Motor neuron (in vitro differentiated cells): ENCODE results near the gene ST6GALNAC1. TPM values are rescaled to one million over a fixed set of nuclear protein-coding genes. Genes with fewer than 3 reads are reported as not detected.

Experiments used
- ATAC-seq, 8 experiments: fragments of 200-7000 bp; cut with Tn5 transposase; replicated peaks in 6 of 8; 2 replicates each; pipeline ENCODE4 v1.8.0; 2021; ENCODE audit warnings: mild to moderate bottlenecking in 8 of 8, moderate library complexity in 8 of 8
- H3K27ac ChIP-seq, 2 donors: fragments of 250-450 bp; sonication (Bioruptor Pico); 2 replicates each; pipeline ENCODE4 v1.9.0; 2021; ENCODE audit warnings: antibody characterized with exemption in 2 of 2, mild to moderate bottlenecking in 2 of 2, moderate library complexity in 1 of 2
- H3K4me1 ChIP-seq, 2 donors: fragments of 250-450 bp; sonication (Bioruptor Pico); replicated peaks in 1 of 2; 2 replicates each; pipeline ENCODE4 v1.6.1; 2021; ENCODE audit warnings: antibody characterized with exemption in 2 of 2, mild to moderate bottlenecking in 2 of 2, moderate library complexity in 1 of 2
- H3K4me3 ChIP-seq, 5 donors: fragments of 250-450 bp; sonication (Bioruptor Pico); 2 replicates each; pipeline ENCODE4 v1.9.0; 2021; ENCODE audit warnings: antibody characterized with exemption in 5 of 5, mild to moderate bottlenecking in 5 of 5, moderate library complexity in 4 of 5
- WGBS, 10 experiments: fragments of 450-650 bp; shearing (Covaris generic); methylation state at CpG; one replicate each; pipeline ENCODE4 v1.0.0; 2022; 5-methylcytosine and 5-hydroxymethylcytosine counted together
- in situ Hi-C, 9 experiments: fragments of 400-800 bp; cut with MboI; loops; one replicate each; pipeline ENCODE4 v1.15.0; 2021; ENCODE audit warnings: low sequenced_read_pairs in 9 of 9, low pct_unique_long_range_greater_than_20kb in 2 of 9; ENCODE audit not compliant: unreplicated experiment in 9 of 9
- total RNA-seq, 8 experiments: library from RNA; unstranded; fragments of 300-600 nt; gene quantifications; 2 replicates each; pipeline versions ENCODE4 v1.2.3 to v1.2.4, GENCODE V29; 2022

ST6GALNAC1 gene
- total RNA-seq, 8 experiments from 2014 or later, result 0.13 to 1.00 (median 0.38) TPM; not detected in 5

DNA sequence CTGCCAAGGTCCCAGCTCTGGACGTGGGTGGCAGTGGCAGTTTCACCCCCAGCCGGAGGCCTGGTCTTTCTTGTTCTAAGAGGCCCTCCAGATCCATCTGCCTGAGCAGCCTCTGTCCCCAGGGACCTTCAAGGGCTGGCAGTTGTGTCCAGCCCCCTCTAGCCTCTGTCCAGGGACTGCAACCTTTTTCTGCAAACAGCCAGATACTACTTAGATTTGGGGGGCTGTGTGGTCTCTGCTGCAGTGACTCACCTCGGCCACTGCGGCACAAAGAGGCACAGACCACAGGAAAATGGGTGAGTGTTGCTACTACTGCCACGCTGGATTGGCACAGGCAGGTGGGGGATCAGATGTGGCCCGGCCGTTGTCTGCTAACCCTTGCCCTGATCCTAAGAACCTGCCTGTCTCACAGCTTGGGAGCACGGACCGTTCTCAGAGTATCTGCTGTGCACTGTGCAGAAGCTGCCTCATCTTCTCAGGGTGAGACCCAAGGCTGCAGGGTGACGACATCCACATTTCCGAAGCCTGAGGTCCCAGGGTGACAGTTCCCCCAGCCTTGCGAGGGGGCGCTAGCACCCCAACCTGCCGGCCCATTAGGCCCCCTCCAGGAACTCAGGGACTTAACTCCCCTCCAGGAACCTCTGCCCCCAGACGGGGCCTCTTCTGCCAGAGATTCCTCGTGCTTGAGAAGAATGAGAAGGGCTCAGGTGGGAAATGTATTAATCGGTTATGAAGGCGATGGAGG is 39.6 kb upstream of the ST6GALNAC1 start:
- H3K27ac ChIP-seq, result peak overlapping the region in 1 of 2 donors; percentile 22
- in situ Hi-C loops, result no loop called here
- ATAC-seq, result peak in 5 of 8 experiments; percentile 3 to 61 (median 39)
- no peak overlapping the region for H3K4me3 ChIP-seq
- 0 to 100% (median 60%) methylated on average over 1 to 10 of the region's 18 CpGs; no CpG with 5 or more reads in 3 of the 10 experiments for WGBS, 10 experiments
- H3K4me1 ChIP-seq, result peaks cover 33 to 46% of the 10 kb centered on the region in 2 donors

DNA sequence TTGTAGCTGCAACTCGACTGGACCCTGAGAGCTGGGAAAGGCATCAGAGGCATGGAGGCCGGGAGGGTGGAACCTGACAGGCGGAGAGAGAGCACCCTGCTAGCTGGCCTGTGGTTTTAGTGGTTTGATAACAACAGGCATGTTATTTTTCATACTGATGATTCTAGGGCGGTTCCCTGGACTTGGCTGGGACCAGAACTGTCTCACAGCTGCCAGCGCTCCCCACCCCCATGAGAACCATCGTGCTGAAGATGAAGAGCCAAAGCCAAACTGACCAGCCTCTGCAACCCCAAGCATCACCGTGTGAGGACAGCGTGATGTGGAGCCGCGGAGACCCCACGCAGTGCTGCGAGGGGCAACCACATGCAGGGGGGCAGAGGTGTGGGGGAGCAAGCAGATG is 38.7 kb upstream of the ST6GALNAC1 start:
- peaks cover 33 to 42% of the 10 kb centered on the region in 2 donors for H3K4me1 ChIP-seq
- peak in 2 of 8 experiments; percentile 47 to 78 for ATAC-seq
- H3K4me3 ChIP-seq, result no peak overlapping the region
- in situ Hi-C loops, result no loop called here
- WGBS, 10 experiments, result 0 to 94% (median 82%) methylated on average over 1 to 7 of the region's 12 CpGs; no CpG with 5 or more reads in 3 of the 10 experiments
- no peak overlapping the region for H3K27ac ChIP-seq

- H3K4me1 ChIP-seq, result peaks cover 26 to 34% of the 10 kb centered on the region in 2 donors
- in situ Hi-C loops, result no loop called here
- H3K27ac ChIP-seq, result no peak overlapping the region
- WGBS, 10 experiments, result 26 to 100% (median 55%) methylated on average over 1 to 8 of the region's 16 CpGs; no CpG with 5 or more reads in 3 of the 10 experiments
- H3K4me3 ChIP-seq, result no peak overlapping the region
- ATAC-seq, result peak; percentile 66 to 96 (median 85)
Observed at GRCh38 chr17:76681222-76682137, 37.9 kb upstream of the ST6GALNAC1 start.

DNA sequence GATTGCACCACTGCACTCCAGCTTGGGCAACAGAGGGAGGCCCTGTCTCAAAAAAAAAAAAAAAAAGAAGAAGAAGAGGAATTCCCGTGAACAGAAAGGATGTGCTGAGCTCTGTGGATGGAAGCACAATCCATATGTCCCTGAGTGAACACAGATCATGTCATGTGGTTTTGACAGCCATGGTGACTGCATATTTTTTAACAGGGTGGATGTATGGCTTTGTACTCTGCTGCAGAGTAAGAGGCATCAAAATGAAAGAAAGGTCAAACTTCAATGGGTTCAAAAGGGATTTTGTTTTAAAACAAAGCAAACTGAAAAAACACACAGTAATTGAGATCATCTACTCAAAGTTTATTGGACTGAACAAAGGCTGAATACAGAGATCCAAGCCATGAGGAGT is 35.7 kb upstream of the ST6GALNAC1 start:
- no peak for ATAC-seq
- in situ Hi-C loops, result no loop called here
- Histone ChIP-seq H3K4me1 (peaks cover 22 to 28% of the 10 kb centered on the region in 2 donors), H3K27ac (no peak overlapping the region), H3K4me3 (no peak overlapping the region)
- 0 to 100% (median 87%) methylated on average over 1 of the region's 1 CpG; no CpG with 5 or more reads in 4 of the 10 experiments for WGBS, 10 experiments

DNA sequence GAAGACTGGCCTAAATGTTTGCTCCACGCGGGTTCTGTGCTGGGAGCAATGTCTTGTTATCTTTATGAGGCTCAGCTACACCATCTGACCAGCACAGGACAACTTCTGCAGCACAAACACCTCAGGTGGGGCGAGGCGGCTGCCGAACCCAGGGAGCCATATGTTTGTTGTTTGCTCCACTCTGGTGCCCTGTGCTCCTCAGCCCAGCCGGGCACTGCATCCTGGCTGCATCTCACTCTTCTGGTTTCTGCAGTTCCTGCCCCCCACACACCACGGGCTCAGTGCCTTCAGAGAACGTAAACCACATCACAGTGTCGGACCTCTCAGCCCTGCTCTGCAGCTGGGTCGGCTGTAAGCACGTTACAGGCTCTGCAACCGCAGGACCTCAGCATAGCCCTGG is 34.8 kb upstream of the ST6GALNAC1 start:
- WGBS, 10 experiments, result 30 to 90% (median 72%) methylated on average over 1 to 6 of the region's 12 CpGs; no CpG with 5 or more reads in 4 of the 10 experiments
- Histone ChIP-seq H3K4me1 (peaks cover 17 to 21% of the 10 kb centered on the region in 2 donors), H3K27ac (no peak overlapping the region), H3K4me3 (no peak overlapping the region)
- no peak for ATAC-seq
- in situ Hi-C loops, result no loop called here

DNA sequence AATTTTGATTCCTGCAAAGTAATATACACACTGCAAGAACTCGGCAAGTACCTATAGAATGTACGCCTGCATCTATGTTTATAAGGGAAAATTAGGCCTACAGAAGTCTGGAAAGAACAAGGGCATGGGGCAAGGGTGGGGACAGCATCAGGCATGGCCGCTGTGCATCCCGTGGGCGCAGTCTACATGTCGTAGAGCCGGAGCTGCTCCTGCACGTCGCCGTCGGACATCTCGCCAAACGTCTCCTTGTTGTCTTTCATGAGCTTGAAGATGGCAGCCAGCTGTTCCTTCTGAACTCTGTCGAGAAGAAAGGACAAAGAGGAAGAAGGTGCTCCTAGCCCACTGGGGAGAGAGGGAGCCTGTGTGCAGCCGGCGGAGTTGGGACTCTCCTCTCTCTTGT is 33.8 kb upstream of the ST6GALNAC1 start:
- in situ Hi-C loops, result no loop called here
- ATAC-seq, result no peak
- WGBS, 10 experiments, result 62 to 100% (median 90%) methylated on average over 2 to 12 of the region's 16 CpGs; no CpG with 5 or more reads in 3 of the 10 experiments
- Histone ChIP-seq H3K4me3 (no peak overlapping the region), H3K4me1 (peaks cover 12 to 14% of the 10 kb centered on the region in 2 donors), H3K27ac (no peak overlapping the region)

DNA sequence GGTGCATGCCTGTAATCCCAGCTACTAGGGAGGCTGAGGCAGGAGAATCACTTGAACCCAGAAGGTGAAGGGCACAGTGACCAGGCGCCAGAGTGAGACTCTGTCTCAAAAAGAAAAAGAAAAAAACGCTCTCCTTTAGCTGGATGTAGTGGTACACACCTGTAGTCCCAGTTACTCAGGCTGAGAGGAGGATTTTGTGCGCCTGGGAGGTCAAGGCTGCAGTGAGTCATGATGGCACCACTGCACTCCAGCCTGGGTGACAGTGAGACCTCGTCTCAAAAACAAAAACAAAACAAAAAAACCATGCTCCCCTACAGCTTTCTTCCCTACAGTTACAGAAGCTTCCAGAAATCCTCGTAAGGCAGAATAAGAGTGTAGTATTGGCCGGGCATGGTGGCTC is 33.1 kb upstream of the ST6GALNAC1 start:
- H3K4me1 ChIP-seq, result peaks cover 6 to 8% of the 10 kb centered on the region in 2 donors
- in situ Hi-C loops, result no loop called here
- WGBS, 10 experiments, result 75 to 100% (median 92%) methylated on average over 1 to 5 of the region's 6 CpGs; no CpG with 5 or more reads in 1 of the 10 experiments
- H3K4me3 ChIP-seq, result no peak overlapping the region
- no peak overlapping the region for H3K27ac ChIP-seq
- ATAC-seq, result no peak

- Histone ChIP-seq H3K4me1 (peaks cover 4 to 12% of the 10 kb centered on the region in 2 donors), H3K4me3 (no peak overlapping the region), H3K27ac (no peak overlapping the region)
- WGBS, 10 experiments, result 60 to 100% (median 88%) methylated on average over 1 to 6 of the region's 6 CpGs; no CpG with 5 or more reads in 2 of the 10 experiments
- no peak for ATAC-seq
- in situ Hi-C loops, result no loop called here
Observed at GRCh38 chr17:76675648-76676047, 32.1 kb upstream of the ST6GALNAC1 start.

- no peak overlapping the region for H3K27ac ChIP-seq
- in situ Hi-C loops, result no loop called here
- ATAC-seq, result no peak
- H3K4me3 ChIP-seq, result no peak overlapping the region
- 81 to 100% (median 94%) methylated on average over 2 to 5 of the region's 5 CpGs; no CpG with 5 or more reads in 3 of the 10 experiments for WGBS, 10 experiments
- H3K4me1 ChIP-seq, result peaks cover 4 to 13% of the 10 kb centered on the region in 2 donors
Observed at GRCh38 chr17:76674600-76674999, 31.0 kb upstream of the ST6GALNAC1 start.

DNA sequence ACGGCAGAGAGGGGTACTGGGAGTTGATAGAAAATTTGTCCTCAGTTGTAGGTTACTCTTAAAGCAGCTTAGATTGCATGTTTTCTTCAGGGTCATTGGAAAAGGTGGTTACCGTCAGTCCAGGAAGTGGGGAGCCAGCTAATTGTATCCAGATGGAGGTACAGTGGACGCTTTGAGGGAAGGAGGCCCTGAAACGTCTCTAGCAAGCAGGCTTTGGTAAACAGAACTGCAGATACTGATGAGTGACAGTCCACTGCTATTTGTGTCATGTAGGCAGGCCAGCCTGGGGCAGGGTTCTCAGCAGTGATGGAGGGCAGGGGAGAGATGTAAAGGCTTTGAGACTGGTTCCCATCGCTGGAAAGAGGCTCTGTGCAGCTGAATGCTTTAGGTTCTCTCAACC is 30.2 kb upstream of the ST6GALNAC1 start:
- 40 to 100% (median 84%) methylated on average over 1 to 4 of the region's 5 CpGs for WGBS, 10 experiments
- Histone ChIP-seq H3K4me1 (peaks cover 4 to 13% of the 10 kb centered on the region in 2 donors), H3K4me3 (no peak overlapping the region), H3K27ac (no peak overlapping the region)
- no peak for ATAC-seq
- in situ Hi-C loops, result no loop called here

- Histone ChIP-seq H3K4me1 (peaks cover 4 to 13% of the 10 kb centered on the region in 2 donors), H3K27ac (no peak overlapping the region), H3K4me3 (no peak overlapping the region)
- 80 to 100% (median 94%) methylated on average over 1 to 3 of the region's 3 CpGs; no CpG with 5 or more reads in 3 of the 10 experiments for WGBS, 10 experiments
- in situ Hi-C loops, result no loop called here
- no peak for ATAC-seq
Observed at GRCh38 chr17:76672892-76673291, 29.3 kb upstream of the ST6GALNAC1 start.

DNA sequence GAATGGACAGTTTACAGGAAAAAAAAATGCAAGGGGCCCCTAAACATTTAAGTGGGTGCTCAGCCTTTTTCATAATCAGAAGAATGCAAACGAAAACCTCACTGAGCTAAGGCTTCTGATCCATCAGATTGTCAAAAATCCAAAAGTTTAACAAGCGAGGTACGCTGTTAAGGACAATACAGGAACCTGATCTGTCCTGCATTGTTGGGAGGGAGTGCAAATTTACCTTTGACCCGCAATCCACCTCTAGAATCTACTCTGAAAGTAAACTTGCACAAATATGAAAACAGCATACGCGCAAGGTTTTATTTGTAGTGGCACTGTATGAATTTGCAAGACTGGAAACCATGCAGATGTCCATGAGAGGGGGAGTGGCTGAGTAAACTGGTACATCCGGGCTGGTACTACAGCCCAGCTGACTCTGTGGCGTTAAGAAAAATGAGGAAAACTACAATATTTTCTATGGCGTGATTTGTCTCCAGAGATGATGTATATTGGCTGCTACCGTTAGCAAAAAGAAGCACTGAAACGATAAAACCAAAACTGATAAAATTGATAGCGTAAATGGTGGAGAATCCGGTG is 28.8 kb upstream of the ST6GALNAC1 start:
- peaks cover 4 to 13% of the 10 kb centered on the region in 2 donors for H3K4me1 ChIP-seq
- peak overlapping the region; percentile 47 to 75 (median 54) for H3K4me3 ChIP-seq
- 0 to 90% (median 61%) methylated on average over 1 to 13 of the region's 13 CpGs for WGBS, 10 experiments
- peak overlapping the region; percentile 21 to 61 for H3K27ac ChIP-seq
- no peak for ATAC-seq
- in situ Hi-C loops, result no loop called here
